Upper lobe of right lung (tissue), 1 donor: ENCODE data around the gene ABCC11. TPM values are rescaled to one million over a fixed set of nuclear protein-coding genes. Genes with fewer than 3 reads are reported as not detected.
"Not testable (repeated sequence)": the region's sequence is repeated elsewhere in the genome, so short reads cannot be mapped to it uniquely, and the experiment has no call there.

ENCODE experiments used
- ATAC-seq: fragments of 200-7000 bp; cut with Tn5 transposase; one replicate; pipeline ENCODE4 v1.9.1; 2020; ENCODE audit warnings: mild to moderate bottlenecking, moderate library complexity
- DNase-seq: peaks from one replicate; pipeline ENCODE4 v3.0.0-alpha.2; 2020
- H3K27ac ChIP-seq: fragments of 200-600 bp; one replicate; pipeline ENCODE4 v1.8.0; 2022
- H3K27me3 ChIP-seq: fragments of 200-600 bp; one replicate; pipeline ENCODE4 v1.8.0; 2022; ENCODE audit warnings: mild to moderate bottlenecking
- H3K36me3 ChIP-seq: fragments of 200-600 bp; one replicate; pipeline ENCODE4 v1.8.0; 2022
- H3K4me1 ChIP-seq: fragments of 200-600 bp; one replicate; pipeline ENCODE4 v1.8.0; 2022
- H3K4me3 ChIP-seq: fragments of 200-600 bp; one replicate; pipeline ENCODE4 v1.8.0; 2022; ENCODE audit warnings: mild to moderate bottlenecking
- H3K9me3 ChIP-seq: fragments of 200-600 bp; one replicate; pipeline ENCODE4 v1.8.0; 2022
- CTCF ChIP-seq: fragments of 200-600 bp; IDR thresholded peaks from one replicate; pipeline ENCODE4 v1.8.0; 2022; ENCODE audit warnings: antibody characterized with exemption
- intact Hi-C: fragments of 100-400 bp; cut with DNase I; formaldehyde crosslinking; loops from one replicate; pipeline ENCODE4 v1.11.0; 2022
- total RNA-seq: library from RNA; stranded (reverse); fragmentation: NEBNext Ultra II Directional; extraction: Animal tissue kit (Norgen Biotek cat#: 25700); gene quantifications from one replicate; pipeline ENCODE4 v1.2.1, GENCODE V29; 2021
- donor health status: DM: no; HTN: yes; CAD: no; lungs with severe emphysema.

Gene ABCC11
- total RNA-seq, 1 donor from 2014 or later = not detected

GRCh38 chr16:48187779-48188178 is 59.6 kb downstream of the ABCC11 start:
- Histone ChIP-seq H3K27ac (no peak overlapping the region), H3K36me3 (no peaks in the 10 kb centered on the region), H3K27me3 (no peaks in the 10 kb centered on the region), H3K4me3 (no peak overlapping the region), H3K4me1 (no peaks in the 10 kb centered on the region), H3K9me3 (no peaks in the 10 kb centered on the region)
- TF ChIP-seq CTCF = no peak
- intact Hi-C loops = no loop called here
- DNase-seq (no peak), ATAC-seq (no peak)

GRCh38 chr16:48184681-48185080 is 62.7 kb downstream of the ABCC11 start:
- H3K36me3 ChIP-seq = no peaks in the 10 kb centered on the region
- H3K4me3 ChIP-seq = no peak overlapping the region
- no peaks in the 10 kb centered on the region for H3K27me3 ChIP-seq
- H3K9me3 ChIP-seq = no peaks in the 10 kb centered on the region
- no peak for ATAC-seq
- no peak overlapping the region for H3K27ac ChIP-seq
- no peak for TF ChIP-seq CTCF
- no peaks in the 10 kb centered on the region for H3K4me1 ChIP-seq
- no peak for DNase-seq
- intact Hi-C loops = no loop called here

GRCh38 chr16:48182979-48183537 is 64.3 kb downstream of the ABCC11 start:
- Histone ChIP-seq H3K4me3 (no peak overlapping the region), H3K9me3 (no peaks in the 10 kb centered on the region), H3K36me3 (no peaks in the 10 kb centered on the region), H3K4me1 (no peaks in the 10 kb centered on the region), H3K27ac (no peak overlapping the region), H3K27me3 (no peaks in the 10 kb centered on the region)
- intact Hi-C loops = no loop called here
- DNase-seq = no peak
- TF ChIP-seq CTCF = no peak
- ATAC-seq = no peak

GRCh38 chr16:48181746-48182520 is 65.4 kb downstream of the ABCC11 start:
- H3K27me3 ChIP-seq, intact Hi-C loops, H3K27ac ChIP-seq, DNase-seq, H3K36me3 ChIP-seq, H3K9me3 ChIP-seq, H3K4me3 ChIP-seq, H3K4me1 ChIP-seq, ATAC-seq: not testable (repeated sequence)

- Histone ChIP-seq H3K9me3 (no peaks in the 10 kb centered on the region), H3K27me3 (no peaks in the 10 kb centered on the region), H3K36me3 (no peaks in the 10 kb centered on the region), H3K27ac (no peak overlapping the region), H3K4me3 (no peak overlapping the region), H3K4me1 (no peaks in the 10 kb centered on the region)
- no peak for DNase-seq
- intact Hi-C loops = no loop called here
- no peak for ATAC-seq
- TF ChIP-seq CTCF = no peak
These were observed 66.4 kb downstream of the ABCC11 start for GRCh38 chr16:48180868-48181480.
